H9 (cell line): ENCODE results near the gene FLNC. TPM values are rescaled to one million over a fixed set of nuclear protein-coding genes. Genes with fewer than 3 reads are reported as not detected.

Source experiments
- DNase-seq: peaks from one replicate; pipeline ENCODE4 v3.0.0-alpha.2; 2017
- H2AFZ ChIP-seq: one replicate; pipeline ENCODE4 v1.6.1; 2013; ENCODE audit warnings: mild to moderate bottlenecking, low read length, control low read depth, moderate library complexity
- H2AK5ac ChIP-seq: 2 replicates; pipeline ENCODE4 v1.6.1; 2013; ENCODE audit warnings: low read length, control low read depth, mixed read lengths; ENCODE audit not compliant: insufficient read length
- H2BK120ac ChIP-seq: one replicate; pipeline ENCODE4 v1.6.1; 2013; ENCODE audit warnings: low read depth, mild to moderate bottlenecking, low read length, control low read depth, inconsistent platforms; ENCODE audit not compliant: poor library complexity, severe bottlenecking
- H2BK12ac ChIP-seq: 2 replicates; pipeline ENCODE4 v1.6.1; 2013; ENCODE audit warnings: low read length, control low read depth, mixed read lengths, low read depth; ENCODE audit not compliant: insufficient read length
- H2BK15ac ChIP-seq: 2 replicates; pipeline ENCODE4 v1.6.1; 2013; ENCODE audit warnings: low read depth, low read length, control low read depth
- H2BK20ac ChIP-seq: one replicate; pipeline ENCODE4 v1.6.1; 2013; ENCODE audit warnings: low read depth, mild to moderate bottlenecking, low read length, control low read depth, inconsistent platforms; ENCODE audit not compliant: poor library complexity, severe bottlenecking
- H2BK5ac ChIP-seq: 2 replicates; pipeline ENCODE4 v1.6.1; 2013; ENCODE audit warnings: low read length, control low read depth, mixed read lengths; ENCODE audit not compliant: insufficient read length
- H3K14ac ChIP-seq: 2 replicates; pipeline ENCODE4 v1.6.1; 2013; ENCODE audit warnings: low read length, control low read depth; ENCODE audit not compliant: insufficient read depth
- H3K18ac ChIP-seq: 2 replicates; pipeline ENCODE4 v1.6.1; 2013; ENCODE audit warnings: low read depth, mild to moderate bottlenecking, mixed read lengths, low read length, control low read depth; ENCODE audit not compliant: insufficient read length
- H3K23ac ChIP-seq: 2 replicates; pipeline ENCODE4 v1.6.1; 2013; ENCODE audit warnings: low read length, control low read depth, mixed read lengths, low read depth; ENCODE audit not compliant: insufficient read length
- H3K23me2 ChIP-seq: 2 replicates; pipeline ENCODE4 v1.6.1; 2013; ENCODE audit warnings: low read depth, mild to moderate bottlenecking, mixed read lengths, low read length, control low read depth; ENCODE audit not compliant: insufficient read length, poor library complexity, severe bottlenecking
- H3K27ac ChIP-seq: 2 replicates; pipeline ENCODE4 v1.5.1; 2013; ENCODE audit warnings: low read length, control low read depth, mixed read lengths, low read depth; ENCODE audit not compliant: insufficient read length
- H3K27me3 ChIP-seq: 2 replicates; pipeline ENCODE4 v1.6.1; 2013; ENCODE audit warnings: low read length, control low read depth, inconsistent platforms; ENCODE audit not compliant: insufficient read depth
- H3K4ac ChIP-seq: 2 replicates; pipeline ENCODE4 v1.6.1; 2013; ENCODE audit warnings: low read depth, mild to moderate bottlenecking, control low read depth, inconsistent platforms, low read length, moderate library complexity
- H3K4me1 ChIP-seq: 2 replicates; pipeline ENCODE4 v1.6.1; 2013; ENCODE audit warnings: low read length, control low read depth, inconsistent platforms; ENCODE audit not compliant: insufficient read depth
- H3K4me2 ChIP-seq: 2 replicates; pipeline ENCODE4 v1.6.1; 2013; ENCODE audit warnings: low read length, control low read depth, mixed read lengths; ENCODE audit not compliant: insufficient read length, insufficient read depth
- H3K56ac ChIP-seq: 2 replicates; pipeline ENCODE4 v1.6.1; 2013; ENCODE audit warnings: low read depth, mild to moderate bottlenecking, mixed read lengths, low read length, control low read depth; ENCODE audit not compliant: insufficient read length
- H3K79me1 ChIP-seq: 2 replicates; pipeline ENCODE4 v1.6.1; 2013; ENCODE audit warnings: low read depth, mild to moderate bottlenecking, moderate library complexity, low read length, control low read depth, inconsistent platforms; ENCODE audit not compliant: insufficient read depth, poor library complexity, severe bottlenecking
- H3K79me2 ChIP-seq: 2 replicates; pipeline ENCODE4 v1.6.1; 2013; ENCODE audit warnings: low read length, control low read depth, inconsistent platforms; ENCODE audit not compliant: insufficient read depth
- H3K9ac ChIP-seq: 2 replicates; pipeline ENCODE4 v1.6.1; 2013; ENCODE audit warnings: low read length, control low read depth, mixed read lengths; ENCODE audit not compliant: insufficient read length; ENCODE audit errors: extremely low read depth
- H3K9me3 ChIP-seq: one replicate; pipeline ENCODE4 v1.6.1; 2013; ENCODE audit warnings: low read depth, low read length, inconsistent platforms; ENCODE audit not compliant: control insufficient read depth
- H3T11ph ChIP-seq: one replicate; pipeline ENCODE4 v1.6.1; 2013; ENCODE audit warnings: mild to moderate bottlenecking, low read length, control low read depth, inconsistent platforms
- H4K20me1 ChIP-seq: one replicate; pipeline ENCODE4 v1.6.1; 2013; ENCODE audit not compliant: control insufficient read depth, insufficient read length, insufficient read depth
- H4K5ac ChIP-seq: 2 replicates; pipeline ENCODE4 v1.6.1; 2013; ENCODE audit warnings: low read depth, mild to moderate bottlenecking, mixed read lengths, low read length, control low read depth; ENCODE audit not compliant: insufficient read length
- H4K8ac ChIP-seq: replicated peaks from 2 replicates; pipeline ENCODE4 v1.6.1; 2013; ENCODE audit warnings: low read length, control low read depth, mixed read lengths, low read depth; ENCODE audit not compliant: insufficient read length
- H4K91ac ChIP-seq: 2 replicates; pipeline ENCODE4 v1.6.1; 2013; ENCODE audit warnings: low read depth, mild to moderate bottlenecking, moderate library complexity, mixed read lengths, low read length, control low read depth; ENCODE audit not compliant: insufficient read length
- H3K27ac Mint-ChIP-seq, 3 experiments: 2 replicates in 2 of 3; 3 replicates in 1 of 3; pipeline ENCODE4 v1.8.0; 2020 to 2021; ENCODE audit warnings: mixed read lengths in 3 of 3, mild to moderate bottlenecking in 1 of 3, moderate library complexity in 1 of 3
- H3K27me3 Mint-ChIP-seq: 2 replicates; pipeline ENCODE4 v1.8.0; 2021; ENCODE audit warnings: low read depth, mild to moderate bottlenecking, moderate library complexity, mixed read lengths
- H3K36me3 Mint-ChIP-seq, 3 experiments: 2 replicates in 2 of 3; 3 replicates in 1 of 3; pipeline ENCODE4 v1.8.0; 2020 to 2021; ENCODE audit warnings: low read depth in 3 of 3, mixed read lengths in 3 of 3; ENCODE audit not compliant: insufficient read depth in 1 of 3
- H3K4me1 Mint-ChIP-seq, 2 experiments: 2 replicates each; pipeline ENCODE4 v1.8.0; 2020; ENCODE audit warnings: mixed read lengths in 2 of 2
- H3K4me3 Mint-ChIP-seq, 2 experiments: 2 replicates in 1 of 2; 3 replicates in 1 of 2; pipeline ENCODE4 v1.8.0; 2020 to 2021; ENCODE audit warnings: mild to moderate bottlenecking in 2 of 2, mixed read lengths in 2 of 2, moderate library complexity in 1 of 2
- H3K9me3 Mint-ChIP-seq, 2 experiments: 2 replicates in 1 of 2; 3 replicates in 1 of 2; pipeline ENCODE4 v1.8.0; 2020; ENCODE audit warnings: mild to moderate bottlenecking in 2 of 2, mixed read lengths in 2 of 2, moderate library complexity in 1 of 2
- CTCF ChIP-seq: fragments of 200-600 bp; sonication (generic); conservative IDR thresholded peaks from 3 replicates; pipeline ENCODE4 v1.8.0; 2021; ENCODE audit warnings: antibody characterized with exemption, mild to moderate bottlenecking
- WGBS: extraction: QIAGEN DNeasy Blood & Tissue Kit; methylation state at CpG from one replicate; pipeline ENCODE4 v1.1.7; 2013; ENCODE audit warnings: missing lambda C conversion rate, low lambda C conversion rate, mixed read lengths; ENCODE audit not compliant: insufficient read length; ENCODE audit errors: extremely low coverage; 5-methylcytosine and 5-hydroxymethylcytosine counted together
- total RNA-seq: library from RNA; stranded (reverse); gene quantifications from 2 replicates; pipeline ENCODE4 v1.2.1, GENCODE V29; 2021

FLNC gene
- total RNA-seq, 1 experiment from 2014 or later, result 12.2 TPM

DNA sequence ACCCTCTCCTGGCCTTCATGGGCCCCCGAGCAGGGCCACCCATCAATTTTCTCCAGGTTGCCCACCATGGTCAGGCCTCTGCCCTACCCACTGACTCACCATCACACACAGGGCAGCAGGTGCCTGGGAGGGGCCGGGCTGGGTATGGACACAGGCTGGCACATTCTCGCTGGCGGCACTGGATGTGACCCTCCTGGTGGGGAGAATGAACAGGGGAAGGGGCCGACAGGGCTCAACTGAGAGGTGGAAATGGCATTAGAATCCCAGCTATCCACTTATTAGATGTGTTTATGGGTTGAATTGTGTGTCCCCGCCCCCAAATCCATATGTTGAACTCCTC is 63.9 kb downstream of the FLNC start:
- no peak overlapping the region for H4K91ac ChIP-seq
- no peak overlapping the region for H3K9ac ChIP-seq
- no CpG with 5 or more reads among the region's 6 CpGs for WGBS
- H3K27ac ChIP-seq, result no peak overlapping the region
- peaks cover 11% of the 10 kb centered on the region for H3K27me3 Mint-ChIP-seq
- H2BK20ac ChIP-seq, result no peak overlapping the region
- no peak overlapping the region for H3K18ac ChIP-seq
- H2BK12ac ChIP-seq, result no peak overlapping the region
- no peak overlapping the region for H2BK120ac ChIP-seq
- no peak overlapping the region for H3K27ac Mint-ChIP-seq
- H3K9me3 ChIP-seq, result no peaks in the 10 kb centered on the region
- H2BK15ac ChIP-seq, result no peak overlapping the region
- no peak overlapping the region for H2AFZ ChIP-seq
- H4K8ac ChIP-seq, result no peak overlapping the region
- no peak overlapping the region for H3K4ac ChIP-seq
- TF ChIP-seq CTCF, result no peak
- no peak overlapping the region for H3K4me2 ChIP-seq
- H3K23ac ChIP-seq, result no peak overlapping the region
- no peak overlapping the region for H4K5ac ChIP-seq
- H3K9me3 Mint-ChIP-seq, result peaks cover 3 to 4% of the 10 kb centered on the region in 2 experiments
- H3K27me3 ChIP-seq, result no peaks in the 10 kb centered on the region
- H3K79me2 ChIP-seq, result no peaks in the 10 kb centered on the region
- no peaks in the 10 kb centered on the region for H4K20me1 ChIP-seq
- H3K56ac ChIP-seq, result no peak overlapping the region
- H3K14ac ChIP-seq, result no peak overlapping the region
- H3K23me2 ChIP-seq, result peaks cover 9% of the 10 kb centered on the region
- H3K4me3 Mint-ChIP-seq, result no peak overlapping the region
- no peak for DNase-seq
- H3K4me1 ChIP-seq, result no peaks in the 10 kb centered on the region
- no peaks in the 10 kb centered on the region for H3K79me1 ChIP-seq
- H2AK5ac ChIP-seq, result no peak overlapping the region
- H3K4me1 Mint-ChIP-seq, result peaks cover 3 to 5% of the 10 kb centered on the region in 2 experiments; a peak in 2 of 4 replicates
- H3T11ph ChIP-seq, result no peak overlapping the region
- no peak overlapping the region for H2BK5ac ChIP-seq
- peaks cover 6% of the 10 kb centered on the region in 3 experiments for H3K36me3 Mint-ChIP-seq
